HCT116 (cell line): ENCODE results near the gene ARSB. TPM values are rescaled to one million over a fixed set of nuclear protein-coding genes. Genes with fewer than 3 reads are reported as not detected.

ENCODE experiments used
- ATAC-seq: fragments of 200-7000 bp; cut with Tn5 transposase; 2 replicates; pipeline ENCODE4 v1.9.1; 2020; ENCODE audit warnings: mild to moderate bottlenecking, moderate library complexity
- BruUV-seq: library from RNA; stranded (reverse); fragments of 400-500 nt; replicated peaks from 2 replicates; lab custom pipeline; 2021; lab: Mats Ljungman, UMichigan
- CTCF ChIA-PET: fragments of 300-600 bp; sonication (Branson Sonifier 250); formaldehyde crosslinking; loops from one replicate; lab custom pipeline; 2021; ENCODE audit warnings: antibody characterized with exemption; lab: Charles Lee
- POLR2A ChIA-PET: fragments of 300-600, 350-600 bp; sonication (Branson Sonifier 250); formaldehyde crosslinking; loops from one replicate; lab custom pipeline; 2021; ENCODE audit warnings: antibody characterized with exemption; lab: Charles Lee
- RAD21 ChIA-PET, 2 experiments: fragments of 300-600 bp; sonication (Branson Sonifier 250); formaldehyde crosslinking; loops; one replicate each; lab custom pipeline; 2023; ENCODE audit warnings: low total read pairs in 2 of 2; ENCODE audit not compliant: uncharacterized antibody in 2 of 2, unreplicated experiment in 2 of 2, low non-redundant PET in 1 of 2; lab: Charles Lee
- DNase-seq: peaks from one replicate; pipeline ENCODE4 v3.0.0-alpha.2; 2010; ENCODE audit warnings: low read depth, low spot score
- H2AFZ ChIP-seq: fragments of 200-600 bp; shearing (Covaris generic), sonication (generic); 2 replicates; pipeline ENCODE4 v1.6.1; 2017; ENCODE audit warnings: low read depth, mixed run types, mixed read lengths, antibody characterized with exemption, low read length; ENCODE audit not compliant: poor library complexity, severe bottlenecking
- H3K27ac ChIP-seq: 2 replicates; pipeline ENCODE4 v1.5.1; 2012; ENCODE audit warnings: low read depth, low read length
- H3K27me3 ChIP-seq: fragments of 200-600 bp; sonication (generic); 2 replicates; pipeline ENCODE4 v1.6.1; 2016; ENCODE audit warnings: mixed run types, low read length, mixed read lengths; ENCODE audit not compliant: insufficient read depth
- H3K36me3 ChIP-seq, 2 experiments: fragments of 200-500 bp in 1 of 2; fragments of 200-600 bp in 1 of 2; sonication (Bioruptor generic) in 1 of 2; sonication (generic) in 1 of 2; 2 replicates each; pipeline versions ENCODE4 v1.5.1 to v1.6.1; 2014 to 2016; ENCODE audit warnings: low read length in 2 of 2, inconsistent platforms in 1 of 2, mixed read lengths in 1 of 2, mixed run types in 1 of 2; ENCODE audit not compliant: insufficient read depth in 2 of 2, control insufficient read depth in 1 of 2
- H3K4me1 ChIP-seq, 2 experiments: fragments of 200-600 bp in 1 of 2; sonication (generic) in 1 of 2; 2 replicates each; pipeline versions ENCODE4 v1.5.1 to v1.6.1; 2012 to 2017; ENCODE audit warnings: low read length in 2 of 2, inconsistent platforms in 1 of 2, mild to moderate bottlenecking in 1 of 2, mixed read lengths in 1 of 2, mixed run types in 1 of 2, moderate library complexity in 1 of 2; ENCODE audit not compliant: insufficient read depth in 2 of 2, control insufficient read depth in 1 of 2
- H3K4me2 ChIP-seq: fragments of 200-600 bp; sonication (generic); 2 replicates; pipeline ENCODE4 v1.6.1; 2017; ENCODE audit warnings: mixed run types, low read length, mixed read lengths
- H3K4me3 ChIP-seq, 2 experiments: fragments of 200-600 bp in 1 of 2; sonication (generic) in 1 of 2; replicated peaks in 1 of 2; 2 replicates each; pipeline ENCODE4 v1.5.1; 2011 to 2016; ENCODE audit warnings: low read length in 2 of 2, control low read depth in 1 of 2, low read depth in 1 of 2, mild to moderate bottlenecking in 1 of 2, mixed read lengths in 1 of 2, mixed run types in 1 of 2
- H3K79me2 ChIP-seq: fragments of 200-600 bp; sonication (generic); 2 replicates; pipeline ENCODE4 v1.6.1; 2017; ENCODE audit warnings: mild to moderate bottlenecking, mixed run types, low read length, moderate library complexity, mixed read lengths; ENCODE audit not compliant: insufficient read depth
- H3K9ac ChIP-seq: fragments of 200-600 bp; sonication (generic); 2 replicates; pipeline ENCODE4 v1.6.1; 2016; ENCODE audit warnings: low read length, mixed read lengths
- H3K9me2 ChIP-seq: fragments of 200-600 bp; sonication (generic), shearing (Covaris generic); 2 replicates; pipeline ENCODE4 v1.6.1; 2017; ENCODE audit warnings: mixed run types, mild to moderate bottlenecking, moderate library complexity; ENCODE audit not compliant: insufficient read depth
- H3K9me3 ChIP-seq, 2 experiments: fragments of 200-500 bp in 1 of 2; fragments of 200-600 bp in 1 of 2; sonication (Bioruptor generic) in 1 of 2; sonication (generic) in 1 of 2; 2 replicates each; pipeline ENCODE4 v1.6.1; 2014 to 2017; ENCODE audit warnings: low read length in 2 of 2, mixed read lengths in 2 of 2, inconsistent platforms in 1 of 2, low read depth in 1 of 2, mild to moderate bottlenecking in 1 of 2, mixed run types in 1 of 2, moderate library complexity in 1 of 2; ENCODE audit not compliant: control insufficient read depth in 1 of 2, insufficient read depth in 1 of 2
- H4K20me1 ChIP-seq: fragments of 200-600 bp; sonication (generic), shearing (Covaris generic); 2 replicates; pipeline ENCODE4 v1.6.1; 2017; ENCODE audit warnings: mixed run types, mild to moderate bottlenecking, moderate library complexity; ENCODE audit not compliant: insufficient read depth
- CEBPB ChIP-seq: IDR thresholded peaks from 2 replicates; pipeline ENCODE4 v1.6.1; 2012; ENCODE audit warnings: low read depth
- EGR1 ChIP-seq: IDR thresholded peaks from 2 replicates; pipeline ENCODE4 v1.6.1; 2012; ENCODE audit warnings: low read depth
- EZH2phosphoT487 ChIP-seq: fragments of 200-600 bp; IDR thresholded peaks from 2 replicates; pipeline ENCODE4 v1.6.1; 2018; ENCODE audit warnings: antibody characterized with exemption, borderline replicate concordance
- JUND ChIP-seq: IDR thresholded peaks from 2 replicates; pipeline ENCODE4 v1.6.1; 2012
- POLR2A ChIP-seq: IDR thresholded peaks from 2 replicates; pipeline ENCODE4 v1.7.0; 2011; ENCODE audit warnings: borderline replicate concordance; ENCODE audit not compliant: insufficient read depth, insufficient read length; ENCODE audit errors: extremely low read depth
- SIN3A ChIP-seq: IDR thresholded peaks from 2 replicates; pipeline ENCODE4 v1.6.1; 2012; ENCODE audit warnings: low read depth
- SP1 ChIP-seq: IDR thresholded peaks from 2 replicates; pipeline ENCODE4 v1.6.1; 2012; ENCODE audit warnings: low read depth
- SRF ChIP-seq: IDR thresholded peaks from 2 replicates; pipeline ENCODE4 v1.6.1; 2012; ENCODE audit warnings: low read depth
- YY1 ChIP-seq: IDR thresholded peaks from 2 replicates; pipeline ENCODE4 v1.6.1; 2011; ENCODE audit warnings: low read length, low read depth, moderate library complexity, mild to moderate bottlenecking; ENCODE audit not compliant: insufficient replicate concordance; ENCODE audit errors: extremely low read depth
- ZBTB33 ChIP-seq: IDR thresholded peaks from 2 replicates; pipeline ENCODE4 v1.6.1; 2011; ENCODE audit warnings: mild to moderate bottlenecking, low read length, moderate library complexity; ENCODE audit not compliant: insufficient replicate concordance; ENCODE audit errors: extremely low read depth
- ZNF274 ChIP-seq: fragments of 200-500 bp; sonication (Bioruptor generic); IDR thresholded peaks from 2 replicates; pipeline ENCODE4 v1.6.1; 2014; ENCODE audit warnings: mild to moderate bottlenecking, low read depth, low read length, inconsistent platforms
- intact Hi-C: fragments of 100-400 bp; cut with micrococcal nuclease; formaldehyde crosslinking; loops from 2 replicates; pipeline ENCODE4 v1.10.0; 2022
- total RNA-seq: library from RNA; stranded (reverse); gene quantifications from one replicate; pipeline ENCODE4 v1.2.1, GENCODE V29; 2021; ENCODE audit not compliant: unreplicated experiment
- TF ChIP-seq, protein P1 (sequence below): IDR thresholded peaks from 2 replicates; pipeline ENCODE4 v1.6.1; 2012

ARSB gene
- total RNA-seq, 1 experiment from 2014 or later = 4.8 TPM

- RAD21 ChIA-PET = no interaction called here
- H4K20me1 ChIP-seq = no peaks in the 10 kb centered on the region
- intact Hi-C loops = no loop called here
- no peak overlapping the region for H3K9ac ChIP-seq
- H3K27ac ChIP-seq = no peak overlapping the region
- no TSS peak for BruUV-seq
- POLR2A ChIA-PET = no interaction called here
- H3K9me2 ChIP-seq = no peaks in the 10 kb centered on the region
- CTCF ChIA-PET = no interaction called here
- DNase-seq = no peak
- no peaks in the 10 kb centered on the region for H3K27me3 ChIP-seq
- H3K36me3 ChIP-seq = no peaks in the 10 kb centered on the region
- no peaks in the 10 kb centered on the region for H3K79me2 ChIP-seq
- no peak overlapping the region for H3K4me2 ChIP-seq
- no peak for TF ChIP-seq EGR1
- no peak for TF ChIP-seq EZH2phosphoT487
- TF ChIP-seq JUND = no peak
- TF ChIP-seq SIN3A = no peak
- no peak for TF ChIP-seq YY1
- TF ChIP-seq POLR2A = no peak
- TF ChIP-seq SP1 = no peak
- no peak for TF ChIP-seq SRF
- TF ChIP-seq, protein P1, sequence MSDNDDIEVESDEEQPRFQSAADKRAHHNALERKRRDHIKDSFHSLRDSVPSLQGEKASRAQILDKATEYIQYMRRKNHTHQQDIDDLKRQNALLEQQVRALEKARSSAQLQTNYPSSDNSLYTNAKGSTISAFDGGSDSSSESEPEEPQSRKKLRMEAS = no peak
- no peak for TF ChIP-seq CEBPB
- TF ChIP-seq ZNF274 = no peak
- no peak for TF ChIP-seq ZBTB33
- TF ChIP-seq, all 23 proteins: peak for 0
- Histone ChIP-seq H3K4me1 (no peaks in the 10 kb centered on the region), H3K9me3 (no peaks in the 10 kb centered on the region), H2AFZ (no peak overlapping the region), H3K4me3 (no peak overlapping the region)
- ATAC-seq = no peak
Observed at GRCh38 chr5:78833284-78833683, 151.8 kb downstream of the ARSB start.
